GM18520 (cell line): ENCODE results near the gene NUP210.
"Not testable (repeated sequence)": the region's sequence is repeated elsewhere in the genome, so short reads cannot be mapped to it uniquely, and the experiment has no call there.

ENCODE experiments used
- ATAC-seq: cut with Tn5 transposase; IDR thresholded peaks from one replicate; pipeline ENCODE4 v1.9.1; 2021; ENCODE audit not compliant: unreplicated experiment

Gene NUP210

GRCh38 chr3:13420045-13420830 is at the start of gene NUP210:
TSS of gene NUP210 (minus strand) at chr3:13420322. CDS start at chr3:13420226, 96 bp downstream.
- ATAC-seq, result no peak

DNA sequence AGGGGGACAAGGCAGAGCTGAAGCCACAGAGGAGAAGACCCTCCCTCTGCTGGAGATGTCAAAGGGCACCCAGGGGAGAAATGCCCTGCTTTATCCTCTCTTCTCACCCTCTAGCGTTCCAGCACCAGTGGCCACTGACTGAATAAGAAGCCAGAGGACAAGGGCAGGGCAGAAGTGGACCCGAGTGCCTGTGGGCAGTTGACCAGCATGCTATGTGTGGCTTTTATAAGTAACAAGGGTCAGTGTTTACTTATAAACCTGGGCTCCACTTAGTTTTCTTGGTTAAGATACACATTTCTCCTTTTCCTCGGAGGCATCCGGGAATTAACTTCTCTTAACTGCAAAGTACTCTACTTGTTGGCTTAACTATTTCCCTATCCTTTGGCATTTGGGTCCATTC is 46.7 kb upstream of the NUP210 start:
- no peak for ATAC-seq

DNA sequence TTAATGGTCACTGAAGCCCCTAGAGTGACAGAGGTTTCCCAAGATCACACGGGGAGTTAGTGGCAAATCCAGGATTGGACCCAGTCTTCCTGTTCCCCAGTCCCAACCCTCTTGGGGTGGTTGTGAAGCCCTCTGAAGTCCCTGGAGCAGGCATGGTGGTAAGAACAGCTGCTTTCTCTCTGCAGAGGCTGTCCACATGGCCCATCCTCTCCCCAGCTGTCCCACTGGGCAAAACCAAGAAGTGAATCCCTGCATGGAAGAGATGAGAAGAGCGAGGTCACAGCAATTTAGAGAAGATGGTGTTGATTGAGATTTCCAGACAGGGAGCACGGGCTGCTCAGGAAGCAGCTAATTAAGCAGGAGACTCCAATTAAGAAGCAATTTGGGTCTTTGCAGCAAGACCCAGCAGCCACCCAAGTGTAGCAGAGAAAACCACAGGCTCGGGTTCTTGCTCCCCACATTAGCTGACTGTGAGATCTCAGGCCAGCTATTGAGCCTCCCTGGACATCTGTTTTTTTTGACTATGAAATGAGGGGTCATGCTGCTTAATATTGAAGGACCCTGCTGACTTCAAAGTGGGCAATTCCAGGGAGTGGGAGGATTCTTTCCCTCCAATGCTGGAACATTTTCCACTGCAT is 45.2 kb upstream of the NUP210 start:
- no peak for ATAC-seq

DNA sequence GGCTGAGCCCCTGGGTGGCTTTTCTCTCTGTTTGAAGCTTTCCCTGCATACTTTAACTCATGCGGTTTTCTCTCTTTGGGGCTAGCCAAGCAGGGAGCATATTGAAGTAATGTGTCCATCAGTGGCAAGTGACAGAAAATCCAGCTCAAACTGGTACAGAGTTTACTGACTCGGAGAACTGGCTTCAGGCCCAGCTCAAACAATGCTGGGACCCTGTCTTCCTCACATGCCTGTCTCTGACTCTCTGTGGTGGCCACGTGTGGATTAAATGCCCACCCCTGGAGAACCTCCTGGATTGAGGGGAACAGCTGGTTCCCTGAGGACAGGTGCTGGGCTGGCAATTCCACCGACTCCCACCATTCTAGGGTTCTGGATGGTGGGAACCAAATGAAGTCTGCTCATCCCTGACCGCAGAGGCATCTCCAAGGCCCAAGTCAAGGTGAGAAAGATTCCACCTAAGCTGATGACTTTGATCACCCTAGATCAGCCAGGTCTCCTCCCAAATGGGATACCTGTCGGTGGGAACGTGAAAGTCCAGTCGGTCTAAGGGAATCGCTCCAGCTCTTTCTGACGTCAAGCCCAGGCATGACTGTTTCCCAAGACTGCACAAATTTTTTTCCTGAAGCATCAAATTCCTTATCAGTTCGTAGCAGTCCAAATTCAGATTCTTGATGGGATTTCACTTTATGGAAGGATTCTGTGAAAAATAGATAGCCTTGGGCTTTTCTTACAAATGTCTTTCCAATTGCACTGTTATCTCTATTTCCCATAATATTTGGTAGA is 43.7 kb upstream of the NUP210 start:
- no peak for ATAC-seq

DNA sequence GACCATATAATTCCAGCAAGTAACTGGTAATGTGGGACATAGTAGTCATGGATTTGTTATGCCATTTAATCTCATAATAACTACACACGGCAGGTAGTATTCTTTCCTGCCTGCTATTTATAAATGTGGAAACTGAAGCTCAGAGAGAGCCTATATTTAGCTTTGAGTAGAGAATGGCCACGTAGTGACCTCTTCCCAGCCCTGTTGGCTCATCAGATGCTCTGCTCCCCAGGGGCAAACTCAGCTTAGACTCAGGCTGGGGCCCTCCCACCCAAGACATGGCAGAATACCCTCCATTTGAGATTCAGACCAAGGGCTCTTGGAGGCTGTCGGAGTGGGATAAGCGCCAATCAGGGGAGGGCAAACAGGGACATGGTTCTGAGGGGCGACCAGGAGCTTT is 42.7 kb upstream of the NUP210 start:
- ATAC-seq, result no peak

DNA sequence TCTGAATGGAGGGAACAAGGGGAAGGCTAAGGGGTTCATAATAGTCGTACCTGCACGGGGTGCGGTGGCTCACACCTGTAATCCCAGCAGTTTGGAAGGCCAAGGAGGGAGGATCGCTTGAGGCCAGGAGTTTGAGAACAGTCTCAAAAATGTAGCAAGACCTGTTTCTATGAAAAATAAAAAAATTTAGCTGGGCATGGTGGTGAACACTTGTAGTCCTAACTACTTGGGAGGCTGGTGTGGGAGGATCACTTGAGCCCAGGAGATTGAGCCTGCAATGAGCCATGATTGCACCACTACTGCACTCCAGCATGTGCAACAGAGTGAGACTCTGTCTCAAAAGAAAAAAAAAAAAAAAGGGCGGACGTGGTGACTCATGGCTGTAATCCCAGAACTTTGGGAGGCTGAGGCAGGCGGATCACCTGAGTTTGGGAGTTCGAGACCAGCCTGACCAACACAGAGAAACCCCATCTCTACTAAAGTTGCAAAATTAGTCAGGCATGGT is 42.1 kb upstream of the NUP210 start:
- no peak for ATAC-seq

DNA sequence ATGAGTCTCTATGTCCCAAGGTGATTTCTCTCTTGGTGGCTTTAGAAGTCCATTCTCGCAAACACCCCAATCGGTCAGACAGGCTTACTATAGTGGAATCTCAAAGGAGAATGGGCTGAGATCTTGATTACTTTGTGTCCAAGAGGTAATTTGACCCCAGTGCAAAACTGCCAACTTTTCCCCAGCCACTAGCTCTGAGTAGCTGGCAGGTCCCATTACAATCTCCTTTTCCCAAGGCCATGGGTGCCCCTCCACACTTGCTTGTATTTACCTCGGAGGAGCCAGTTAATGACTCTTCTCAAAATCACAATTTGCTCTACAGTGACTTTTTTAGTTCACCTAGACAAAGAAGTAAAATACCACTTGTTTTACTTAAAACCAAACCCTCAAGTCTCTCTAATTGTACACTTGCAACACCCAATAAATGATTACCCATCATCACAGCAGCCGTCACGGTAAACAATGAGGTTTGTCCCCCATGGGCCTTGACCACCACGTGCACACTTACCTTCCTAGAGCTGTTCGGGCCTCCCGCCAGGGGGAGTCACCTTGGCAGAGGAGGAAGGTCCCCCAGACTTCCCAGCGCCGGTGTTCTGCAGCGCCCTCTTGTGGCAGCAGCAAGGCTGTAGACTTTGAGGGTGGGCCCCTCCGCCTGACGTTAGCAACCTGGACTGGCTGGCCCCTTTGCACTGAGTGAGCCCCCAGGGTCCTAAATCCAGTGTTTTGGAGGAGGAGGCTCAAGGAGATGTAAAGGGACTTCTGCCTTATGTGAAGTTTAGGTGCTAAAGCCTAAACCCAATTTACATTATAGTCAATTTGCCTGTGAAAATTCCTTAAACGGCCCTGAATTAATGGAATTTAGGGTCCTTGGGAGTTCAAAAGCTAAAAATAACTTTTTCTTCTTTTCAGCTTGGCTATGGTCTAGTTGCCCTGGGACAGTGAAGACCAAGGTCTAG is 41.3 kb upstream of the NUP210 start:
- no peak for ATAC-seq

DNA sequence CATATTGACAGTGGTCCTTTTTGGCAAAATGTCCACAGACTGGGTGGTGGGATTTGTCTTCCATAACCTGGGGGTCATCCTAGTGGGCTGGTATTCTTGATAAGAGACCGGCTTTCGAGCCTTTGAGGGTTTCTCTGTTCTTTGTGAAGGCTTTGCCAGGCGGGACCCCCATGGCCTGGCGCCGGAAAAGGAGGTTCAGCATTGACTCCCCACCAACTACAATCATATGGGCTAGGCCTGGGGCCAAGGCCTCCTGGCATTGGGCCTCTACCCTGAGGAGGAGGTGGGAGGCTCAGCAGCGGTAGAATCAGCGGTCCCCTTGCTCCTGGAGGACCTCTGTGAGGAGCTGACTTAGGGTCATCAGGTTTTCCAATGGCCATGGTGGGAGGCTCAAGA is 40.2 kb upstream of the NUP210 start:
- ATAC-seq, result no peak

GRCh38 chr3:13459605-13460340 is 39.7 kb upstream of the NUP210 start:
- no peak for ATAC-seq

DNA sequence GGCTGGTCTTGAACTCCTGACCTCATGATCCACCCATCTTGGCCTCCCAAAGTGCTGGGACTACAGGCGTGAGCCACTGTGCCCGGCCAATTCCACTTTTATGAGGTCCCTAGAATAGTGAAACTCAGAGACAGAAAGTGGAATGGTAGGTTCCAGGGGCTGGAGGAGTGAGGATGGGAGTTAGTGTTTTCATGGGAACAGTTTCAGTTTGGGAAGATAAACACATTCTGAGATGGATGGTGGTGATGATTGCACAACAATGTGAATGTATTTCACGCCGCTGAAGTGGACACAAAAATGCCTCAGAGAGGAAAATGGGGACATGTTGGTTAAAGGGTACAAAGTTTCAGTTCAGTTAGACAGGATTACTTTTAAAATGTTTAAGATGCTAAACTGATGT is 37.5 kb upstream of the NUP210 start:
- no peak for ATAC-seq

DNA sequence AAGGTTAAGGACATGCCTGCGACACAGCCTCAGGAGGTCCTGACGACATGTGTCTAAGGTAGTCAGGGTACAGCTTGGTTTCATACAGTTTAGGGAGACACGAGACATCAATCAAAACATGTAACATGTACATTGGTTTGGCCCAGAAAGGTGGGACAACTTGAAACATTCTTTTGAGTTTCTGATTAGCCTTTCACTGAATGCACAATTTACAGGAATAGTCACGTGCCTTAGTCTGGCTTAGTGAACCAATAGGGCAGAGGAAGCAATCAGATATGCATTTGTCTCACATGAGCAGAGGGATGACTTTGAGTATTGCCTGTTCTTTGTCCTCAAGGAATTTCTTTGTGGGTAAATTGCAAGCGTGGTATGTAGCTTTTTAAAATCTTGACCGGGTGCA is 35.5 kb upstream of the NUP210 start:
- ATAC-seq, result no peak

DNA sequence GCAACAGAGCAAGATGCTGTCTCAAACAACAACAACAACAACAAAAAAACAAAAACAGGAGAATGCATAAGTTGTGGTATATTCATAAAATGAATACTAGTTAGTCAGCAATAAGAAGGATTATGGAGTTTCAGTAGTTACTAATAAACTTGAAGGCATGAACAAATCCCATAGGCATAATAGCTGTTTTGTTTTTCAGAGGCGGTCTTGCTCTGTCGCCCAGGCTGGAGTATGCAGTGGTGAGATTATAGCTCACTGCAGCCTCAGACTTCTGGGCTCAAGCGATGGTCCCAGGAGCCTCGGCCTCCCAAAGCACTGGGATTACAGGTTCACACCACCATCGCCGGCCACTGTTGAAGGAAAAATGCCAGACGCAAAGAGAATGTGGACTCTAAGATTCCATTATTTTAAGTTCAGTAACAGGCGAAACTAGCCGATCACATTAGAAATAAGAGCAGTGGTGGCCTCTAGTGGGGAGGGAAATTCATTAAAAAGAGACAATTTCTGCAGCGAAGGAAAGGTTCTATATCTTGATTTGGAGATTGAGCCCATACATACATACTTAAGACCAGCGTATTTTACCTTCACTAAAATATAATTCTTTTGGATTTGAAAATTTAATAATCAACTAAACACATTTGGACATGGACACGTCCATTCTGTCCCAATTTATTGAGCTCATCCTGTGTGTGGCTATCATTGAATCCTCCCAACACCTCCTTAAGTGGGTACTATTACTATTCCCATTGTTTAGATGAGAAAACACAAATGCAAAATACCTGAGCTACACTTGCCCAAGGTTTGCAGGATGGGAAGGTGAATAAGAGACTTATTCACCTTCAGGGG is 32.6 kb upstream of the NUP210 start:
- no peak for ATAC-seq

GRCh38 chr3:13451301-13451673 is 31.2 kb upstream of the NUP210 start:
- no peak for ATAC-seq

- not testable (repeated sequence) for ATAC-seq
Measured at GRCh38 chr3:13442882-13443281, 22.8 kb upstream of the NUP210 start.

- ATAC-seq, result no peak
Measured at GRCh38 chr3:13440204-13440817, 20.2 kb upstream of the NUP210 start.

DNA sequence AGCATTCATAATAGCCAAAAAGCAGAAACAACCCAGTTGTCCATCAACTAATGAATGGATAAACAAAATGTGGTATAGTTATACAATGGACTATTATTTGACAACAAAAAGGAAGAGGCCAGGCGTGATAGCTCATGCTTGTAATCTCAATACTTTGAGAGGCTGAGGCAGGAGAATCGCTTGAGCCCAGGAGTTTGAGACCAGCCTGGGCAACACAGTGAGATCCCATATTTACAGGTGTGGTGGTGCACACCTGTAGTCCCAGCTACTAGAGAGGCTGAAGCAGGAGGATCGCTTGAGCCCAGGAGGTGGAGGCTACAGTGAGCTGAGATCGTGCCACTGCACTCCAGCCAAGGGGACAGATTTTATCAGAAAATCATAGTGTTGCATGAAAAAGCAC is 16.1 kb upstream of the NUP210 start:
- ATAC-seq, result not testable (repeated sequence)

DNA sequence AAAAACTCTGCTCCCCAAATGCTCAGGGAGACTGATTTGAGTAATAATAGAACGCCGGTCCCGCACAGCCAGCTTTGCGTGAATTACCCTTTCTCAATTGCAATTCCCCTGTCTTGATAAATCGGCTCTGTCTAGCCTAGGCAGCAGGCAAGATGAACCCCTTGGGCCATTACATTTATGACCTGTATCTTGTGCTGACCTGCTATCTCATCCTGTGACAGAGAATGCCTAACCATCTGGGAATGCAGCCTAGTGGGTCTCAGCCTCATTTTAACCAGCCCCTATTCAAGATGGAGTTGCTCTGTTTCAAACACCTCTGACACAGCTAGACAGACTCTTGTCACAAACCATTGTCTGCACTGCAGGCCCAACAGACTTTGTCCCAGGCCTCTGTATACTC is 13.8 kb upstream of the NUP210 start:
- ATAC-seq, result no peak

GRCh38 chr3:13432093-13432492 is 12.0 kb upstream of the NUP210 start:
- ATAC-seq, result no peak
